Testis (tissue), 2 donors: ENCODE data around the gene TBC1D10A.

Experiments used
- POLR2A ChIP-seq: fragments of 450-650 bp; IDR thresholded peaks from one replicate; pipeline ENCODE4 v1.6.1; 2017; ENCODE audit warnings: antibody characterized with exemption, mild to moderate bottlenecking, moderate library complexity
- TF ChIP-seq, protein P1 (sequence below), 3 experiments: fragments of 450-650 bp in 2 of 3; fragments of 200-600 bp in 1 of 3; sonication (generic) in 1 of 3; IDR thresholded peaks; one replicate each; pipeline ENCODE4 v1.5.1; 2016 to 2019; ENCODE audit warnings: antibody characterized with exemption in 3 of 3, mild to moderate bottlenecking in 2 of 3, moderate library complexity in 1 of 3

DNA sequence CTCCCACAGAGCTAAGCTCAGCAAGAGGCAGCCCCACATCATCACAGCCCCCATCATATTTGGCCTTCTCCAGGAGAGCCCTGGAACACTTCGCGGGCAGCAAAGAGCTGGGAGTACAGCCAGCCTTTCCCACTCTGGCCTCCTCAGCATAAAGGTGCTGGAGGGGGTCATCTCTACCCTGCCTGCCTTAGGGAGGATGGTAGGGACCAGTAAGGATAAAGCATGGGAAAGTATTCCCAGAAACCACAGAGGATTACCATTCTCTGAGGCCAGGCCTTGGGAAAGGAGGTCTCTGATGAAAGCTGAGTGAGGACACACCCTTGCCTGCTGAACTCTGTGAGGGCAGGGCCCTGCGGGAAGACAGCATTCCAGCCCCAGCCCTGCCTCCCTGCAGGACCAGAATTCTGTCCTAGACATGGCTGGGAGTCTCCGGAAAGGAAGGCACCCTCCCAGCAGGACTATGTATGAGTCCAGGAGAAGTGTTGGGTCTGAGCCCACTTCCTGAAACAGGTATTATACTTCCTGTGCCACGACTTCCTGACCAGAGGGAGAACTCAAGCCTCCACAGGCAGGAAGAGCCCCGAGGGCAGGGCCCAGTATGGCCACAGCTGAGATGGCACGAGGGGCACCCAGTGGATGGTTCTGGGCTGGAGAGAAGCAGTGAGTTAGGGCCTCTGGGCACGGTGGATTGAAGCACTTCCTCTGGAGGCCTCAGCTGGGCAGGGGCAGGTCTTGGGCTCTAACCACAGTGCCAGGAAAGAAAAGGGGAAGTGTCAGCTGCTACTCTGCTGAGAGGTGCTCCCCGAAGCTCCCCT, 24.5 kb downstream of the TBC1D10A start:
- no peak for TF ChIP-seq POLR2A
- TF ChIP-seq, protein P1, sequence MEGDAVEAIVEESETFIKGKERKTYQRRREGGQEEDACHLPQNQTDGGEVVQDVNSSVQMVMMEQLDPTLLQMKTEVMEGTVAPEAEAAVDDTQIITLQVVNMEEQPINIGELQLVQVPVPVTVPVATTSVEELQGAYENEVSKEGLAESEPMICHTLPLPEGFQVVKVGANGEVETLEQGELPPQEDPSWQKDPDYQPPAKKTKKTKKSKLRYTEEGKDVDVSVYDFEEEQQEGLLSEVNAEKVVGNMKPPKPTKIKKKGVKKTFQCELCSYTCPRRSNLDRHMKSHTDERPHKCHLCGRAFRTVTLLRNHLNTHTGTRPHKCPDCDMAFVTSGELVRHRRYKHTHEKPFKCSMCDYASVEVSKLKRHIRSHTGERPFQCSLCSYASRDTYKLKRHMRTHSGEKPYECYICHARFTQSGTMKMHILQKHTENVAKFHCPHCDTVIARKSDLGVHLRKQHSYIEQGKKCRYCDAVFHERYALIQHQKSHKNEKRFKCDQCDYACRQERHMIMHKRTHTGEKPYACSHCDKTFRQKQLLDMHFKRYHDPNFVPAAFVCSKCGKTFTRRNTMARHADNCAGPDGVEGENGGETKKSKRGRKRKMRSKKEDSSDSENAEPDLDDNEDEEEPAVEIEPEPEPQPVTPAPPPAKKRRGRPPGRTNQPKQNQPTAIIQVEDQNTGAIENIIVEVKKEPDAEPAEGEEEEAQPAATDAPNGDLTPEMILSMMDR (IDR thresholded peaks at IDR 0.05), result no peak
